ENCODE measurements around the gene KLC1. TPM values are rescaled to one million over a fixed set of nuclear protein-coding genes. Genes with fewer than 3 reads are reported as not detected.
A peak's percentile ranks its signal among the peaks of the same experiment; 100 is the strongest.

KLC1 gene
- total and polyA plus RNA-seq, 11 donors: 127 to 241 (median 158) TPM

GRCh38 chr14:103703433-103704385, 74.7 kb downstream of the KLC1 start:
- no peak overlapping the region for H3K4me3 ChIP-seq
- H3K4me1 ChIP-seq: peaks cover 0 to 70% (median 39%) of the 10 kb centered on the region in 12 donors
- no peaks in the 10 kb centered on the region for H3K27me3 ChIP-seq
- 68 to 73% (median 71%) methylated on average over 23 to 24 of the region's 24 CpGs for WGBS, 4 donors
- peak overlapping the region in 2 of 12 donors; percentile 50 to 66 for H3K27ac ChIP-seq
- ATAC-seq (no peak), DNase-seq (peak in 2 of 5 donors; percentile 12 to 60)
- TF ChIP-seq POLR2A (IDR thresholded peaks at IDR 0.05) (no peak), CTCF (IDR thresholded peaks at IDR 0.05) (no peak)
- peaks cover 0 to 76% (median 58%) of the 10 kb centered on the region in 9 donors for H3K36me3 ChIP-seq
- no peaks in the 10 kb centered on the region for H3K9me3 ChIP-seq
- intact Hi-C loops (cut with DNase I): no loop called here

- no peak overlapping the region for H3K4me3 ChIP-seq
- intact Hi-C loops (cut with DNase I): no loop called here
- peak overlapping the region in 9 of 12 donors; percentile 20 to 66 (median 50) for H3K27ac ChIP-seq
- DNase-seq (peak in 1 of 5 donors; percentile 10), ATAC-seq (no peak)
- no peaks in the 10 kb centered on the region for H3K9me3 ChIP-seq
- peaks cover 0 to 68% (median 39%) of the 10 kb centered on the region in 12 donors for H3K4me1 ChIP-seq
- no peaks in the 10 kb centered on the region for H3K27me3 ChIP-seq
- H3K36me3 ChIP-seq: peaks cover 0 to 72% (median 50%) of the 10 kb centered on the region in 9 donors
- WGBS, 4 donors: 58 to 70% (median 65%) methylated on average over 13 of the region's 13 CpGs
- no peak for TF ChIP-seq POLR2A (IDR thresholded peaks at IDR 0.05)
- no peak for TF ChIP-seq CTCF (IDR thresholded peaks at IDR 0.05)
Observed at GRCh38 chr14:103704708-103705107, 75.7 kb downstream of the KLC1 start.

- ATAC-seq (peak; percentile 16 to 73 (median 36)), DNase-seq (peak in 4 of 5 donors; percentile 49 to 71 (median 54))
- H3K27me3 ChIP-seq: no peaks in the 10 kb centered on the region
- 51 to 68% (median 60%) methylated on average over 15 of the region's 15 CpGs for WGBS, 4 donors
- peaks cover 0 to 70% (median 47%) of the 10 kb centered on the region in 9 donors for H3K36me3 ChIP-seq
- peak overlapping the region in 1 of 12 donors; percentile 18 for H3K4me3 ChIP-seq
- intact Hi-C loops (cut with DNase I): no loop called here
- no peak for TF ChIP-seq CTCF (IDR thresholded peaks at IDR 0.05)
- no peak for TF ChIP-seq POLR2A (IDR thresholded peaks at IDR 0.05)
- no peaks in the 10 kb centered on the region for H3K9me3 ChIP-seq
- H3K27ac ChIP-seq: peak overlapping the region in 9 of 12 donors; percentile 20 to 66 (median 50)
- H3K4me1 ChIP-seq: peaks cover 0 to 63% (median 35%) of the 10 kb centered on the region in 12 donors
Observed at GRCh38 chr14:103705118-103705503, 76.1 kb downstream of the KLC1 start.

Data from heart left ventricle (tissue), 16 donors.